ENCODE data around the gene CTNNA3.

The CTNNA3 gene

GRCh38 chr10:66827353-66827752 is 868.6 kb downstream of the CTNNA3 start:
- peak; percentile 40 for DNase-seq (ENCODE audit: low read depth)
- TF ChIP-seq CTCF (conservative IDR thresholded peaks at IDR 0.05; ENCODE audit: low read length): no peak
- H3K4me3 ChIP-seq (ENCODE audit: low read length): no peak overlapping the region

GRCh38 chr10:66823301-66823700 is 872.7 kb downstream of the CTNNA3 start:
- TF ChIP-seq CTCF (conservative IDR thresholded peaks at IDR 0.05; ENCODE audit: low read length): no peak
- no peak for DNase-seq (ENCODE audit: low read depth)
- H3K4me3 ChIP-seq (ENCODE audit: low read length): no peak overlapping the region

- no peak overlapping the region for H3K4me3 ChIP-seq (ENCODE audit: low read length)
- no peak for TF ChIP-seq CTCF (conservative IDR thresholded peaks at IDR 0.05; ENCODE audit: low read length)
- no peak for DNase-seq (ENCODE audit: low read depth)
Measured at GRCh38 chr10:66822801-66823200, 873.2 kb downstream of the CTNNA3 start.

DNA sequence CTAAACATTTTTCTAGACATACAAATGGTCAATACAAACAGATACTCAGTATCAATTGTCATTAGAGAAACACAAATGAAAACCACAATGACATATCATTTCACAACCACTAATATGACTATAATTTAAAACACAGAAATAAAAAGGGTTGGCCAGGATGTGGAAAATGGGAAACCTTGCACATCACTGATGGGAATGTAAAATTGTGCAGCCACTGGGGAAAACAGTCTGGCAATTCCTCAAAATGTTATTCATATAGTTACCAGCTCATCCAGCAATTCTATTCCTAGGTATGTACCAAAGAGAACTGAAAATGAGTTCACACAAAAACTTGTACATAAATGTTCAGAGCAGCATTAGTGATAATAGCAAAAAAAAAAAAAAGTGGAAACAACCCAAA is 876.3 kb downstream of the CTNNA3 start:
- peak; percentile 5 for DNase-seq (ENCODE audit: low read depth)
- no peak overlapping the region for H3K4me3 ChIP-seq (ENCODE audit: low read length)
- no peak for TF ChIP-seq CTCF (conservative IDR thresholded peaks at IDR 0.05; ENCODE audit: low read length)

- no peak for TF ChIP-seq CTCF (conservative IDR thresholded peaks at IDR 0.05; ENCODE audit: low read length)
- H3K4me3 ChIP-seq (ENCODE audit: low read length): no peak overlapping the region
- DNase-seq (ENCODE audit: low read depth): no peak
Measured at GRCh38 chr10:66813122-66813521, 882.9 kb downstream of the CTNNA3 start.

DNA sequence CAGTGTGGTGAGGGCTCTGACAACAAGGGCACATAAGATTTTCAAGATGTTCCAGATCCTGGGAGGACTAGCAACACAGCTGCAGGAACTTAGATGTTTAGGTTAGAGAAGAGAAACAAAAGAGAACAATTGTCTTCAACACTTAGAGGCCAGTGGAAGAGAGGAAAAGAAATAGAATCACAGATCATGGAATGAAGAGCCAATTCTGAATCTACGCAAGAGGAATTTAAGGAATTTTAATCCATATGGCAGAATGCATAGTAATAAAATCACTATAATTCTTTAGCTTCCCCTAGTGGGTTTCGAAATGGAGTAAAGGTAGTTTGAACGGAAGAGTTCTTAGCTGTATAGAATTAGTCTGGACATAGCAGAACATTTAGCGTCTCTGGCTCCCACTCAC is 884.8 kb downstream of the CTNNA3 start:
- TF ChIP-seq CTCF (conservative IDR thresholded peaks at IDR 0.05; ENCODE audit: low read length): no peak
- no peak for DNase-seq (ENCODE audit: low read depth)
- H3K4me3 ChIP-seq (ENCODE audit: low read length): no peak overlapping the region

DNA sequence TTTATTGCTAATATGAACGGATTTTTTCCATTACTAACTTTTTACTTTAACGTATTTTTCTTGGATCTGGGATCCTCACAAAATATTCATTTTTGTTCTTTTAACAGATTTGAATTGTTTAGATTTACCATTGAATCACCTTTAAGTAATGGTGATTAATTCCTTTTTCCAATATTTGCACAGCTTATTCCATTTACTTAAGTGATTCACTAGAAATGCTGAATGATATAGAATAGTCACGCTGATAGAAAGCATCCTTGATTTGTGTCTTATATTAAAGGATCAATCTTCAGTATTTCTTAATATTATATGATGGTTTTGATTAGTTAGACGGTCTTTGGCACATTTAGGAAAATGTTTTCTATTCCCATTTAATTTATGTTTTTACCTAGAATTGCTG is 886.6 kb downstream of the CTNNA3 start:
- no peak for DNase-seq (ENCODE audit: low read depth)
- TF ChIP-seq CTCF (conservative IDR thresholded peaks at IDR 0.05; ENCODE audit: low read length): no peak
- H3K4me3 ChIP-seq (ENCODE audit: low read length): no peak overlapping the region
